ENCODE measurements around the gene NAT14.
"Not testable (repeated sequence)": the region's sequence is repeated elsewhere in the genome, so short reads cannot be mapped to it uniquely, and the experiment has no call there.

Gene NAT14

GRCh38 chr19:55526216-55527196 is 41.5 kb downstream of the NAT14 start:
- Histone ChIP-seq H3K4me3 (ENCODE audit: low read length) (no peak overlapping the region), H3K4me1 (ENCODE audit: control insufficient read depth, insufficient read depth, low read length) (peaks cover 14% of the 10 kb centered on the region), H3K9ac (ENCODE audit: low read length) (no peak overlapping the region), H3K36me3 (ENCODE audit: control insufficient read depth, insufficient read depth, low read length, severe bottlenecking) (no peaks in the 10 kb centered on the region), H3K27me3 (replicated peaks; ENCODE audit: control insufficient read depth, insufficient read depth, low read length) (peaks cover 13% of the 10 kb centered on the region), H3K9me3 (ENCODE audit: control insufficient read depth, low read length) (no peaks in the 10 kb centered on the region)
- DNase-seq (ENCODE audit: low read depth): peak; percentile 18

- H3K4me1 ChIP-seq (ENCODE audit: control insufficient read depth, insufficient read depth, low read length): peaks cover 6% of the 10 kb centered on the region
- no peak overlapping the region for H3K4me3 ChIP-seq (ENCODE audit: low read length)
- H3K36me3 ChIP-seq (ENCODE audit: control insufficient read depth, insufficient read depth, low read length, severe bottlenecking): no peaks in the 10 kb centered on the region
- H3K27me3 ChIP-seq (replicated peaks; ENCODE audit: control insufficient read depth, insufficient read depth, low read length): peaks cover 13% of the 10 kb centered on the region
- H3K9me3 ChIP-seq (ENCODE audit: control insufficient read depth, low read length): no peaks in the 10 kb centered on the region
- H3K9ac ChIP-seq (ENCODE audit: low read length): no peak overlapping the region
- DNase-seq (ENCODE audit: low read depth): no peak
These were observed 42.4 kb downstream of the NAT14 start for GRCh38 chr19:55527197-55528029.

- Histone ChIP-seq H3K4me1 (ENCODE audit: control insufficient read depth, insufficient read depth, low read length) (peaks cover 6% of the 10 kb centered on the region), H3K36me3 (ENCODE audit: control insufficient read depth, insufficient read depth, low read length, severe bottlenecking) (no peaks in the 10 kb centered on the region), H3K9ac (ENCODE audit: low read length) (no peak overlapping the region), H3K27me3 (replicated peaks; ENCODE audit: control insufficient read depth, insufficient read depth, low read length) (peaks cover 13% of the 10 kb centered on the region), H3K9me3 (ENCODE audit: control insufficient read depth, low read length) (no peaks in the 10 kb centered on the region), H3K4me3 (ENCODE audit: low read length) (no peak overlapping the region)
- DNase-seq (ENCODE audit: low read depth): peak; percentile 36
These were observed 43.2 kb downstream of the NAT14 start for GRCh38 chr19:55528030-55528803.

- DNase-seq (ENCODE audit: low read depth): no peak
- no peak overlapping the region for H3K9ac ChIP-seq (ENCODE audit: low read length)
- H3K27me3 ChIP-seq (replicated peaks; ENCODE audit: control insufficient read depth, insufficient read depth, low read length): peaks cover 13% of the 10 kb centered on the region
- no peaks in the 10 kb centered on the region for H3K9me3 ChIP-seq (ENCODE audit: control insufficient read depth, low read length)
- no peak overlapping the region for H3K4me3 ChIP-seq (ENCODE audit: low read length)
- H3K36me3 ChIP-seq (ENCODE audit: control insufficient read depth, insufficient read depth, low read length, severe bottlenecking): no peaks in the 10 kb centered on the region
- H3K4me1 ChIP-seq (ENCODE audit: control insufficient read depth, insufficient read depth, low read length): peaks cover 6% of the 10 kb centered on the region
These were observed 44.7 kb downstream of the NAT14 start for GRCh38 chr19:55529636-55530234.

GRCh38 chr19:55530996-55531395 is 46.0 kb downstream of the NAT14 start:
- no peak overlapping the region for H3K9ac ChIP-seq (ENCODE audit: low read length)
- no peak for DNase-seq (ENCODE audit: low read depth)
- H3K36me3 ChIP-seq (ENCODE audit: control insufficient read depth, insufficient read depth, low read length, severe bottlenecking): no peaks in the 10 kb centered on the region
- peaks cover 6% of the 10 kb centered on the region for H3K4me1 ChIP-seq (ENCODE audit: control insufficient read depth, insufficient read depth, low read length)
- no peaks in the 10 kb centered on the region for H3K9me3 ChIP-seq (ENCODE audit: control insufficient read depth, low read length)
- H3K4me3 ChIP-seq (ENCODE audit: low read length): no peak overlapping the region
- peaks cover 13% of the 10 kb centered on the region for H3K27me3 ChIP-seq (replicated peaks; ENCODE audit: control insufficient read depth, insufficient read depth, low read length)

- H3K27me3 ChIP-seq (replicated peaks; ENCODE audit: control insufficient read depth, insufficient read depth, low read length); DNase-seq (ENCODE audit: low read depth): not testable (repeated sequence)
These were observed 49.3 kb downstream of the NAT14 start for GRCh38 chr19:55534280-55534679.

GRCh38 chr19:55535173-55535964 is 50.4 kb downstream of the NAT14 start:
- H3K9ac ChIP-seq (ENCODE audit: low read length): no peak overlapping the region
- H3K36me3 ChIP-seq (ENCODE audit: control insufficient read depth, insufficient read depth, low read length, severe bottlenecking): no peaks in the 10 kb centered on the region
- H3K4me3 ChIP-seq (ENCODE audit: low read length): no peak overlapping the region
- no peak for DNase-seq (ENCODE audit: low read depth)
- H3K27me3 ChIP-seq (replicated peaks; ENCODE audit: control insufficient read depth, insufficient read depth, low read length): no peaks in the 10 kb centered on the region
- no peaks in the 10 kb centered on the region for H3K4me1 ChIP-seq (ENCODE audit: control insufficient read depth, insufficient read depth, low read length)
- H3K9me3 ChIP-seq (ENCODE audit: control insufficient read depth, low read length): no peaks in the 10 kb centered on the region

More at GRCh38 chr19:55534280-55534679, 49.3 kb downstream of the NAT14 start:
- H3K9me3 ChIP-seq (ENCODE audit: control insufficient read depth, low read length); H3K4me3 ChIP-seq (ENCODE audit: low read length); H3K36me3 ChIP-seq (ENCODE audit: control insufficient read depth, insufficient read depth, low read length, severe bottlenecking); H3K4me1 ChIP-seq (ENCODE audit: control insufficient read depth, insufficient read depth, low read length); H3K9ac ChIP-seq (ENCODE audit: low read length): not testable (repeated sequence)

- DNase-seq (ENCODE audit: low read depth): no peak
- H3K27me3 ChIP-seq (replicated peaks; ENCODE audit: control insufficient read depth, insufficient read depth, low read length): no peaks in the 10 kb centered on the region
- H3K9me3 ChIP-seq (ENCODE audit: control insufficient read depth, low read length): no peaks in the 10 kb centered on the region
- H3K4me1 ChIP-seq (ENCODE audit: control insufficient read depth, insufficient read depth, low read length): no peaks in the 10 kb centered on the region
- no peak overlapping the region for H3K9ac ChIP-seq (ENCODE audit: low read length)
- no peaks in the 10 kb centered on the region for H3K36me3 ChIP-seq (ENCODE audit: control insufficient read depth, insufficient read depth, low read length, severe bottlenecking)
- no peak overlapping the region for H3K4me3 ChIP-seq (ENCODE audit: low read length)
These were observed 51.0 kb downstream of the NAT14 start for GRCh38 chr19:55535965-55536350.

GRCh38 chr19:55536366-55536765 is 51.4 kb downstream of the NAT14 start:
- H3K4me3 ChIP-seq (ENCODE audit: low read length): no peak overlapping the region
- no peaks in the 10 kb centered on the region for H3K36me3 ChIP-seq (ENCODE audit: control insufficient read depth, insufficient read depth, low read length, severe bottlenecking)
- H3K9me3 ChIP-seq (ENCODE audit: control insufficient read depth, low read length): no peaks in the 10 kb centered on the region
- DNase-seq (ENCODE audit: low read depth): no peak
- no peaks in the 10 kb centered on the region for H3K27me3 ChIP-seq (replicated peaks; ENCODE audit: control insufficient read depth, insufficient read depth, low read length)
- H3K9ac ChIP-seq (ENCODE audit: low read length): no peak overlapping the region
- H3K4me1 ChIP-seq (ENCODE audit: control insufficient read depth, insufficient read depth, low read length): no peaks in the 10 kb centered on the region

Measured in adipocyte (in vitro differentiated cells).